Sigmoid colon (tissue), 7 donors: Measurements from ENCODE around the gene DEFB114. TPM values are rescaled to one million over a fixed set of nuclear protein-coding genes. Genes with fewer than 3 reads are reported as not detected.

ENCODE experiments used
- DNase-seq: peaks from one replicate; pipeline ENCODE4 v3.0.0-alpha.2; 2019
- H3K27ac ChIP-seq, 4 donors: fragments of 200-600 bp; sonication (generic); one replicate each; pipeline ENCODE4 v1.5.1; 2016 to 2019; ENCODE audit warnings: mild to moderate bottlenecking in 1 of 4
- H3K27me3 ChIP-seq, 3 donors: fragments of 200-600 bp; sonication (generic); one replicate each; pipeline ENCODE4 v1.5.1; 2019; ENCODE audit warnings: mild to moderate bottlenecking in 1 of 3
- H3K36me3 ChIP-seq, 4 donors: fragments of 200-600 bp; sonication (generic); one replicate each; pipeline ENCODE4 v1.5.1; 2016 to 2019
- H3K4me1 ChIP-seq, 4 donors: fragments of 200-600 bp; sonication (generic); one replicate each; pipeline ENCODE4 v1.5.1; 2017 to 2019
- H3K4me3 ChIP-seq, 4 donors: fragments of 200-600 bp; sonication (generic); one replicate each; pipeline ENCODE4 v1.5.1; 2017 to 2019; ENCODE audit warnings: mild to moderate bottlenecking in 2 of 4, moderate library complexity in 1 of 4
- H3K9me3 ChIP-seq, 4 donors: fragments of 200-600 bp in 3 of 4; sonication (generic) in 3 of 4; one replicate each; pipeline versions ENCODE4 v1.5.1 to v1.6.1; 2013 to 2019
- EP300 ChIP-seq, 4 donors: sonication (generic); formaldehyde crosslinking; IDR thresholded peaks; one replicate each; pipeline ENCODE4 v1.6.1; 2017; ENCODE audit warnings: antibody characterized with exemption in 4 of 4
- POLR2A ChIP-seq, 2 donors: fragments of 450-650 bp; IDR thresholded peaks; one replicate each; pipeline ENCODE4 v1.6.1; 2016; ENCODE audit warnings: antibody characterized with exemption in 2 of 2, mild to moderate bottlenecking in 2 of 2, moderate library complexity in 2 of 2
- POLR2AphosphoS5 ChIP-seq, 4 donors: sonication (generic); formaldehyde crosslinking; IDR thresholded peaks; one replicate each; pipeline ENCODE4 v1.6.1; 2017; ENCODE audit warnings: antibody characterized with exemption in 4 of 4
- WGBS, 2 donors: extraction: QIAGEN DNeasy Blood & Tissue Kit; methylation state at CpG; one replicate each; pipeline ENCODE4 v1.1.7; 2013; 5-methylcytosine and 5-hydroxymethylcytosine counted together
- intact Hi-C: fragments of 100-400 bp; cut with DNase I; formaldehyde crosslinking; loops from one replicate; pipeline ENCODE4 v1.15.1; 2023
- polyA plus RNA-seq, 3 donors: library from polyadenylated mRNA; stranded (reverse); fragments of 200-250 nt; gene quantifications; one replicate each; pipeline ENCODE4 v1.2.3, GENCODE V29; 2013
- total RNA-seq, 4 donors: library from RNA; depleted of rRNA; stranded (reverse); fragments of >200 nt; gene quantifications; one replicate each; pipeline ENCODE4 v1.1.0, GENCODE V29; 2016
- TF ChIP-seq, protein P1 (sequence below), 4 experiments: fragments of 450-650 bp in 3 of 4; fragments of 200-600 bp in 1 of 4; IDR thresholded peaks; one replicate each; pipeline ENCODE4 v1.5.1; 2016 to 2019; ENCODE audit warnings: antibody characterized with exemption in 4 of 4, mild to moderate bottlenecking in 3 of 4, moderate library complexity in 2 of 4
- donor health status: healthy with polysubstance abuse.
- donor health status: Bipolar disorder and iron deficiency.
- donor health status: healthy.

DEFB114 gene
- total and polyA plus RNA-seq, 7 donors, result not detected

DNA sequence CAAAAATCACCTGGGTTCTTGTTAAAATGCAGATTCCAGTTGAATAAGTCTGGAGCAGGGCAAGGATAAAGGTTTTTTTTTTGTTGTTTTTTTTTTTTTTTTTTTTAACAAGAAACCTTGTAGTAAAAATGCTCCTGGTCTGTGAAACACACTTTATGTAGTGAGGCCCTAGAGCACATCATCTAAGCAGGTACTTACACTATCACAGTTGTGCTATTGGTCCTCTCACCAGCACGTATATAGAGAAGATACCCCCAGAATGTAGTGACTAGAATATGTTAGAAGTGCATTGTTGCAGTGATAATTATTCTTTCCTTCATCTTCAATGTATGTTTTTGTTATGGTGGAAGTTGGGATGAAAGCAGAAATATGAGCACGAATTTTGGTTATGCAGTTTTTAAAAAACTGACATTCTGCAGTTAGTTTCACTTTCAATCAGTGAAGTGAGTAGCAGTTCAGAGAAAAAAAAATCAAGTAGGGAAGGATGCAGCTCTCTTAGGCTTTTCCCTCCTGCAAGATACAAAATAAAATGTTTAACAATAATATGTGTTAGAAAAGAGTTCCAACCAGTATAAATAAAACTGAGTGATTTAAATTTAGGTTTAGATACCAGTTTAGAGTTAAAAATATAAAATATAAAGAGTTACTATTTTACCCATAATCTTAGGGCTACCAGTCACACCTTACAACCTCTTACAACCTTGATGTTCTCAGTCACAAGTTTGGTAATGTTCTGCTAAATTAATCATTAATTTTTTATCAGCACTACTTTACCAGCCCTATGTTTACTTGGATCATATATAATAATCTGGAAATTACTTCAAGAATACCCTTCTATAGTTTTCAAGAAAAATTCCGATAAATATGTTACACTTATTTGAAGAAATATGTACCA lies 14.6 kb upstream of the DEFB114 start:
- no peaks in the 10 kb centered on the region for H3K27me3 ChIP-seq
- H3K4me1 ChIP-seq, result peaks cover 0 to 18% (median 8%) of the 10 kb centered on the region in 4 donors
- no peak overlapping the region for H3K27ac ChIP-seq
- DNase-seq, result no peak
- intact Hi-C loops, result no loop called here
- TF ChIP-seq EP300 (IDR thresholded peaks at IDR 0.05), result no peak
- TF ChIP-seq POLR2AphosphoS5 (IDR thresholded peaks at IDR 0.05), result no peak
- TF ChIP-seq, protein P1, sequence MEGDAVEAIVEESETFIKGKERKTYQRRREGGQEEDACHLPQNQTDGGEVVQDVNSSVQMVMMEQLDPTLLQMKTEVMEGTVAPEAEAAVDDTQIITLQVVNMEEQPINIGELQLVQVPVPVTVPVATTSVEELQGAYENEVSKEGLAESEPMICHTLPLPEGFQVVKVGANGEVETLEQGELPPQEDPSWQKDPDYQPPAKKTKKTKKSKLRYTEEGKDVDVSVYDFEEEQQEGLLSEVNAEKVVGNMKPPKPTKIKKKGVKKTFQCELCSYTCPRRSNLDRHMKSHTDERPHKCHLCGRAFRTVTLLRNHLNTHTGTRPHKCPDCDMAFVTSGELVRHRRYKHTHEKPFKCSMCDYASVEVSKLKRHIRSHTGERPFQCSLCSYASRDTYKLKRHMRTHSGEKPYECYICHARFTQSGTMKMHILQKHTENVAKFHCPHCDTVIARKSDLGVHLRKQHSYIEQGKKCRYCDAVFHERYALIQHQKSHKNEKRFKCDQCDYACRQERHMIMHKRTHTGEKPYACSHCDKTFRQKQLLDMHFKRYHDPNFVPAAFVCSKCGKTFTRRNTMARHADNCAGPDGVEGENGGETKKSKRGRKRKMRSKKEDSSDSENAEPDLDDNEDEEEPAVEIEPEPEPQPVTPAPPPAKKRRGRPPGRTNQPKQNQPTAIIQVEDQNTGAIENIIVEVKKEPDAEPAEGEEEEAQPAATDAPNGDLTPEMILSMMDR (IDR thresholded peaks at IDR 0.05), result no peak
- no peak for TF ChIP-seq POLR2A (IDR thresholded peaks at IDR 0.05)
- peak overlapping the region in 3 of 4 donors; percentile 9 to 31 (median 23) for H3K4me3 ChIP-seq
- no peaks in the 10 kb centered on the region for H3K9me3 ChIP-seq
- no peaks in the 10 kb centered on the region for H3K36me3 ChIP-seq
- WGBS, 2 donors, result 37 to 39% methylated on average over 3 of the region's 3 CpGs

DNA sequence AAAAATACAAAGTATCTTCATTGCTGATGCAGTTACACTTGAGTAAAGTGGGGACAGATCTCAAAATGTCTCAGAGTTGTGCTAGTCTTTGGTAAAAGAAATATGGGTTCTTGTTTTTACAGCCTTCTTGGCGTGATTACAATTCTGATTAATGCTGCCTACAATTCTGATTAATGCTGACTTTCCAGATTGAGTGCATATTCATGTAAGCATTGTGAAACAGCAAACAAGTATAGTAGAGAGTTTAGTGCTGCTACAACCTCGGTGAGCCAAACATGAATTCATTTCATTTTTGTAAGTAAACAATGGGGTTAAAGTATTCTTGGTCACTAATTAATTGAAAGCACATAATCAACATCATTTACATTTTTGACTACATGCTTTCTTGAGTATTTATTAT lies 5.6 kb upstream of the DEFB114 start, which contains the start of gene DEFB113:
TSS of gene DEFB113 (minus strand) at position 21 of the 400 bp plus-strand sequence. CDS start at position 21, 0 bp downstream.
- WGBS, 2 donors, result 41 to 66% methylated on average over 2 of the region's 2 CpGs
- TF ChIP-seq, protein P1 (IDR thresholded peaks at IDR 0.05), result no peak
- TF ChIP-seq POLR2AphosphoS5 (IDR thresholded peaks at IDR 0.05), result no peak
- no peak for TF ChIP-seq POLR2A (IDR thresholded peaks at IDR 0.05)
- TF ChIP-seq EP300 (IDR thresholded peaks at IDR 0.05), result no peak
- Histone ChIP-seq H3K4me1 (no peaks in the 10 kb centered on the region), H3K27me3 (no peaks in the 10 kb centered on the region), H3K36me3 (no peaks in the 10 kb centered on the region), H3K27ac (no peak within 1 kb of the TSS), H3K9me3 (no peaks in the 10 kb centered on the region), H3K4me3 (no peak within 1 kb of the TSS)
- DNase-seq, result no peak
- intact Hi-C loops, result no loop called here

DNA sequence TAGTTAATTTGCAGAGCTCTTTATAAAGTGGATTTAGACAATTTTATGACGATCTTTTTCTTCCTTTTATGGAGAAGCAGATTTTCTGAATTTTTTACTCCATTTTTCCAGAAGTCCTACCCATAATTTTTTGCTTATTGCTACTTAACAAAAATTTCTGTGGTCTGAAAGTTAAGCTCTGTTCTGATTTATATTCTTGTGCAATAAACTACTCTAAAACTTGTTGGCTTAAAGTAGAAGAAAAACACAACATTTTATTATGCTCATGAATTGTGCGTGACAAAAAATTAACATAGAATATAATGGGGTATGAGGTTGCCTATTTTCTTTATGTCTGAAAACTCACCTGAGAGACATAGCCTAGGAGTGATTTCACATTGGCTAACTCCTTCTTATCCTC lies 2.9 kb upstream of the DEFB114 start:
- H3K9me3 ChIP-seq, result no peaks in the 10 kb centered on the region
- H3K36me3 ChIP-seq, result no peaks in the 10 kb centered on the region
- no peak overlapping the region for H3K27ac ChIP-seq
- TF ChIP-seq, protein P1 (IDR thresholded peaks at IDR 0.05), result no peak
- TF ChIP-seq POLR2AphosphoS5 (IDR thresholded peaks at IDR 0.05), result no peak
- TF ChIP-seq POLR2A (IDR thresholded peaks at IDR 0.05), result no peak
- no peak for TF ChIP-seq EP300 (IDR thresholded peaks at IDR 0.05)
- intact Hi-C loops, result no loop called here
- no peaks in the 10 kb centered on the region for H3K4me1 ChIP-seq
- 46 to 69% methylated on average over 2 of the region's 2 CpGs for WGBS, 2 donors
- no peaks in the 10 kb centered on the region for H3K27me3 ChIP-seq
- DNase-seq, result no peak
- no peak overlapping the region for H3K4me3 ChIP-seq

DNA sequence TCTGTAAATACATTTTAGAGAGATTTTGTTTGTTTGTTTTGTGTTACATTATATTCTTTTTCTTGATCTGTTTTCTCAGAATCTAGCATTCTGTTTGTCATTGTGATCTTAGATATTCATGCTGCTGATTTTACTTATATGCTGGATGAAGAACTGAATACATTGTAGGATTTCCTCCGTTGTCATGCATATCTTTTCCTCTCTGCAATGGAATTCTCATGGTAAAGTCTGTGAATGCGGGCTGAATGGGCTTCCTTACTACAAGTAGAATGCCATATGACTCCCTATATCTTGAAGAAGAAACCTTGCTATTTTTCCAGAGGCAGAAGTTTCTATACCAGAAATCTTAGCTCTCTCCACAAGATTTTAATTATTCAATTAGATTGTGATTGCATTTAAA lies 2.4 kb upstream of the DEFB114 start:
- Histone ChIP-seq H3K36me3 (no peaks in the 10 kb centered on the region), H3K4me3 (no peak overlapping the region), H3K27me3 (no peaks in the 10 kb centered on the region), H3K4me1 (no peaks in the 10 kb centered on the region), H3K9me3 (no peaks in the 10 kb centered on the region), H3K27ac (no peak overlapping the region)
- no peak for DNase-seq
- TF ChIP-seq, protein P1 (IDR thresholded peaks at IDR 0.05), result no peak
- no peak for TF ChIP-seq POLR2AphosphoS5 (IDR thresholded peaks at IDR 0.05)
- TF ChIP-seq EP300 (IDR thresholded peaks at IDR 0.05), result no peak
- TF ChIP-seq POLR2A (IDR thresholded peaks at IDR 0.05), result no peak
- intact Hi-C loops, result no loop called here
- WGBS, 2 donors, result 45% methylated on average over 2 of the region's 2 CpGs
